Activated T-cell treated with anti-CD3 and anti-CD28 coated beads for 24 hours (primary cell): ENCODE data around the gene AASS.

Source experiments
- DNase-seq: peaks from one replicate; pipeline ENCODE4 v3.0.0-alpha.2; 2020; ENCODE audit warnings: low read depth

The AASS gene

DNA sequence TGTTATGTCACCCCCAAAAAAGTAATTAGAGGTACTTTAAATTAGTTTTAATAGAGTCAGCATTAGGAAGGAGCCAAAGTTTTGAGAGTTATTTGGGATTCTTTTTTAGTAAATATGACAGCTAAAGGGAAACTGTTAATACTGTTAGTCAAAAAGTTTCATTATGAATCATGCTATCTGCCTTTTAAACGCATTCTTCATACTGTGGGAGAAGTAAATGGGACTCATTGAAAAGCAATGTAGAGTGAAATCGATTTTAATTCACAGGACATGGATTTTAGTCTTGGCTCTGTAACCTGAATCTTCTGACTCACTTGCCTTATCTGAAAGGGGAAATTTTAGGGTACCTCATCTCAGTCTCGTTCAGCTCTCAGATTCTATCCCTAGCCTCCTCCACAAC is 105.1 kb downstream of the AASS start:
- DNase-seq = no peak

DNA sequence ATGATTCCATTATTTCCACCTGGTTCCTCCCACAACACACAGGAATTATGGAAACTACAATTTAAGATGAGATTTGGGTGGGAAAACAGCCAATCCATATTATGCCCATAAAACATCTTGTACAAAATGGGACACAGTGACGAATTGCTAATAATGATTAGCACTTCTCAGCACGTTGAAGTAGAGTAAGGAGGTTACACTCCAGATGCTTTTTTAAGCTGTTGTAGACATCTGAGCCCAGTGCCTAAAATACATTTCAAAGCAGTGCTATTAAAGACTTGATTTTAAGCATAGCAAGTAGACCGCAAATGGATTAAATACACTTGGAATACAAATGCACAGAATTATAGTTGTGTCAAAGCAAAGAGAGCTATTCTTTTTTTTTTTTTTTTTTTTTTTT is 105.9 kb downstream of the AASS start:
- no peak for DNase-seq

DNA sequence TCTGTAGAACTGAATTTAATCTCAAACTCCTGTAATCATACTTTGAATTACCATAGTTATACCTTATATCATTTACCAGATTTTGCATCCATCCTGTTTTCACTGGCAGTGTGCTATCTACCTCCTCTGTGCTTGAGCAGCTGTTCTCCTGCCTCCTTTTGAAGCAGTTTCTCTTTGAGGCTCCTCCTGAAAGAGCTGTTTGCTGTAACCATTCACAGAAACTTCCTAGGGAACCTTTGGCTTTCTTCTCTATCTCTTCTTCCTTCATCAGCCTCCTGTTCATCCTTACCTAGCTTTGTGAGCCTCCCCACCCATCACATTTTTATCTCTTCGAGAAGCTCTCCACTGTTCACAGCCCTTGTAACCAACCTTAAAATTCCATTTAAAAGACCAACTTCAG is 108.2 kb downstream of the AASS start:
- no peak for DNase-seq

DNA sequence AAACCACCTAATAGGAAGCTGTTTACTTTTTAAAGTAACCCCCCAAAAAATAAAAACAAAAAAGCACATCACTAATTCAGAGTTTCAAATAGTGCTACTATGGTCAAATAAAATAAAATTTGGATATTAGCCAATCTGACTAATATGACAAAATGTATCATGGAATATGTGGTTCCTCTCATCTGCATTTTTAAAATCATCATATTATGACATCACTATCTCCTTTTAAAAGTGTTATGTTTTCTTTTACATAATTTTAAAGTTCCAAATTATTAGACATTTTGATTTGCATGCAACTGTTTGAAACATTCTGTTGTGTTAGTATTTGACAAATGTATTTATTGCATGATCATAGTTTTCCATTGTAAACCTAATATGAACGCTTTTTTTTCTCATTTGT is 110.4 kb downstream of the AASS start:
- DNase-seq = no peak

DNA sequence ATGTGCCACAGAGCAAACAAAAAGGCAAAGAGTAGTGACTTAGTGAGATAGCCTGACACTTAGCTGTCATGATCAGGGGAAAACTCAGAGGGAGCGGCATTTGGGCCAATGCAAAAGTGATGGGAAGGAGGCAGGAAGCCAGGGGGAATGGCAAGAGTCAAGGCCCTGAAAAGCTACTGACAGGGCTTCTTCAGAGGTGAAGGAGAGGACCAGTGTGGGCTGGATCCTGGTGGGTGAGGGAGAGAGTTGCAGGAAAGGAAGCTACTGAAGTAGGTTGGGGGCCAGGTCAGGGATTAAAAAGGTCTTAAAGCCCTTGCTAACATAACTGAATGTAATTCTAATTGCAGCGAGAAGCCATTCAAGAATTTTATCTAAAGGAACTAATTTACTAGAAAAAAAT is 117.0 kb downstream of the AASS start:
- DNase-seq = no peak
